GM12801 (cell line): ENCODE results near the gene C1QTNF8.

Experiments used
- CTCF ChIP-seq: IDR thresholded peaks from one replicate; pipeline ENCODE4 v1.5.1; 2011; ENCODE audit warnings: control low read depth; ENCODE audit not compliant: insufficient read length; ENCODE audit errors: extremely low read depth

The C1QTNF8 gene

GRCh38 chr16:1045310-1045992 is 50.6 kb downstream of the C1QTNF8 start:
- TF ChIP-seq CTCF, result no peak

- TF ChIP-seq CTCF, result no peak
Observed at GRCh38 chr16:1044460-1045309, 51.4 kb downstream of the C1QTNF8 start.

GRCh38 chr16:1043881-1044451 is 52.1 kb downstream of the C1QTNF8 start:
- no peak for TF ChIP-seq CTCF

- no peak for TF ChIP-seq CTCF
Observed at GRCh38 chr16:1042866-1043265, 53.2 kb downstream of the C1QTNF8 start.

GRCh38 chr16:1042049-1042744 is 53.8 kb downstream of the C1QTNF8 start:
- TF ChIP-seq CTCF, result no peak

- no peak for TF ChIP-seq CTCF
Observed at GRCh38 chr16:1040346-1040745, 55.7 kb downstream of the C1QTNF8 start.

- no peak for TF ChIP-seq CTCF
Observed at GRCh38 chr16:1039762-1040161, 56.3 kb downstream of the C1QTNF8 start.
